Activated T-helper 17 cell treated with anti-CD3 and anti-CD28 coated beads, Interleukin-2, amount 50 U/mL, for 72 hours (primary cell): ENCODE results near the gene IDE. TPM values are rescaled to one million over a fixed set of nuclear protein-coding genes. Genes with fewer than 3 reads are reported as not detected.
"Not testable (repeated sequence)": the region's sequence is repeated elsewhere in the genome, so short reads cannot be mapped to it uniquely, and the experiment has no call there.

Experiments used
- ATAC-seq: fragments of 150-1000 bp; cut with Tn5 transposase; replicated peaks from 2 replicates; pipeline ENCODE4 v1.10.0; 2021; ENCODE audit warnings: mild to moderate bottlenecking, moderate library complexity
- H3K27ac Mint-ChIP-seq: one replicate; pipeline ENCODE4 v1.8.0; 2022; ENCODE audit warnings: mixed read lengths
- H3K27me3 Mint-ChIP-seq: one replicate; pipeline ENCODE4 v1.8.0; 2022; ENCODE audit warnings: mixed read lengths
- H3K36me3 Mint-ChIP-seq: one replicate; pipeline ENCODE4 v1.8.0; 2022; ENCODE audit warnings: low read depth, mild to moderate bottlenecking, mixed read lengths
- H3K4me1 Mint-ChIP-seq: one replicate; pipeline ENCODE4 v1.8.0; 2022; ENCODE audit warnings: mixed read lengths
- H3K4me3 Mint-ChIP-seq: one replicate; pipeline ENCODE4 v1.8.0; 2022; ENCODE audit warnings: mild to moderate bottlenecking, mixed read lengths
- H3K9me3 Mint-ChIP-seq: one replicate; pipeline ENCODE4 v1.8.0; 2022; ENCODE audit warnings: mixed read lengths
- total RNA-seq, 2 donors: library from RNA; stranded (reverse); gene quantifications; one replicate each; pipeline ENCODE4 v1.2.3, GENCODE V29; 2022

The IDE gene
- 10 to 100 TPM; 13.4 to 33.6 TPM for total RNA-seq

DNA sequence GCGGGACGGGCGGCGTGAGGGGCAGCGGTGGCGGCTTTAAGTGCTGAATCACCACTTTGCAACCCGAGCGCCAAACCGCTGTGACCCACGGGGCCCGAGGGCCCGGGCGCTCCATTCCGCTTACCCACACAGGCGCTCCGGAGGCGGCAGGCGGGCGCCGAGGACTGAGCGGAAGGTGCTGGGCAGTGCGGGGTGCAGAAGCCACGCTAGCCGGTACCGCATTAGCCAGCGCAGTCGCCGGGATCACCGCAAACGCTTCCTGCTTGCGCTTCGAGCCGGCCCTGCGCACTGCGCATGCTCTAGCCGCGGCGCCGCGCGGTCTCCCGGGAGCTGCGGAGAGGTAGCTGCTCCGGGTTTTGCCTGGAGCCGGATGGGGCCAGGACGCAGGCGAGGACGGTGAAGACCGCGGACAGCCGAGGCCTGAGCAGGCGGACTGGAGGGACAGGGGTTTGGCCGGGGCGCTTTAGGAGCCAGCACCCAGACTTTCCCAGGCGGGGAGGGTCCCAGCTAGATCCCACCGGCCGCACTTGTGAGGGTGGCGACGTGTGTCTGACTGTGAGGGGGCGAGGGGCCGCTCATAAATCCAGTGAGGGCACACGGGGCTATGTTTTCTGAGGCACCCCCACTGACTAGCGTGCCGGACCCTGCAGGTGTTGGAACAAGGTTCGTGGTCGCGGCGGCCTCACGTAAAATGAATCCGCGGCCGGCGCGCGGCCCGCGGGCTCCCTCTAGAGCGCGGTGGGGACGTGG lies at the start of gene IDE:
TSS of gene IDE (minus strand) at position 296 of the 750 bp plus-strand sequence. CDS start at position 222, 74 bp downstream.
- Mint-ChIP-seq H3K36me3 (no peaks in the 10 kb centered on the region), H3K27ac (peak within 1 kb of the TSS; percentile 82), H3K4me3 (peak within 1 kb of the TSS; percentile 78), H3K27me3 (no peaks in the 10 kb centered on the region), H3K4me1 (peaks cover 24% of the 10 kb centered on the region), H3K9me3 (no peaks in the 10 kb centered on the region)
- ATAC-seq = peak; percentile 81

DNA sequence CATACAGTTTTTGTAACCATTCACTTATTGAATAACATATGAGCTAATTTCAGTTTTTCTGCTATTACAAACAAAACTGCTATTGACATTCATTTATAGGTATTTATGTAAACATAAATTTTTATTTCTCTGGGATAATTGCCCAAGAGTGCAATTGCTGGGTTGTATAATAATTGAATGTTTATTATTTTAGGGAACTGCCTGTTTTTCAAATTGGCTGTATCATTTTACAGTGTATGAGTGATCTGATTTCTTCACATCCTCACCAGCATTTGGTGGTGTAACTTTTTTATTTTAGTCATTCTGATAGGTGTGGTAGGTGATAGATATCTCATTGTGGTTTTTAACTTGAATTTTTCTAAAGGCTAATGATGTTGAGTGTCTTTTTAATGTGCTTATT lies 45.5 kb upstream of the IDE start:
- H3K9me3 Mint-ChIP-seq = no peaks in the 10 kb centered on the region
- no peak overlapping the region for H3K27ac Mint-ChIP-seq
- ATAC-seq = no peak
- H3K4me1 Mint-ChIP-seq = no peaks in the 10 kb centered on the region
- no peak overlapping the region for H3K4me3 Mint-ChIP-seq
- H3K27me3 Mint-ChIP-seq = no peaks in the 10 kb centered on the region
- peaks cover 64% of the 10 kb centered on the region for H3K36me3 Mint-ChIP-seq

DNA sequence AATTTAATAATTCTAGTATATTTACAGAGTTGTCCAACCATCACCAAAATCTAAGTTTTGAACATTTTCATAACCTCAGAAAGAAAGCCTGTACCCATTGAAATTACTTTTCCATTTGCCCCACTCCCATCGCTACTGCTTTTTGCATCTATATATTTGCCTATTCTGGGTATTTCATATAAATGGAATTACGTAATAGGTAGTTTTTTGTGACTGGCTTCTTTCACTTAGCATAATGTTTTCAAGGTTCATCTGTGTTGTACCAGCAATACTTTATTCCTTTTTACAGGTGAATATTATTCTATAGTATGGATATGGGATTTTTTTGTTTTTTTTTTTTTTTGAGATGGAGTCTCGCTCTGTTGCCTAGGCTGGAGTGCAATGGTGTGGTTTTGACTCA lies 41.6 kb upstream of the IDE start:
- Mint-ChIP-seq H3K4me3 (no peak overlapping the region), H3K9me3 (no peaks in the 10 kb centered on the region), H3K36me3 (peaks cover 55% of the 10 kb centered on the region), H3K27ac (no peak overlapping the region), H3K4me1 (no peaks in the 10 kb centered on the region), H3K27me3 (no peaks in the 10 kb centered on the region)
- no peak for ATAC-seq

DNA sequence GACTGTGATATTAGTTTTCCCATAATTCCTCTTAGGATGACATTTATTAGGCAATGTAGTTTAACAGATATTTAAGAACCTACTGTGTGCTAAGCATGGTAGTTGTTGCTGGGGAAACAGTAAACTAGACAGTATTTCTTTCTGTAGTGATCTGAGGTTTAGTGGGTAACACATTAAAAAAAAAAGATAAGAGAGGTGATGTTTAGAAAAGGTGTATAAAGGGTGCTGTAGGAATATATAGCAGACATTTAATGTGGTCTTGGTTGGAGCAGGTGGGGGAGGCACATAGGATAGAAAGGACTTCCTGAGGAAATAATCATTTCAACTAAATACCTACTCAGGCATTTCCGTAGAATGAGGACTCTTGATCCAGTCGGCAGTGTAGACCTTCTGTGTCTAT lies 30.9 kb upstream of the IDE start:
- Mint-ChIP-seq H3K27ac (no peak overlapping the region), H3K4me3 (peak overlapping the region; percentile 35), H3K9me3 (no peaks in the 10 kb centered on the region), H3K36me3 (peaks cover 44% of the 10 kb centered on the region), H3K27me3 (no peaks in the 10 kb centered on the region), H3K4me1 (peaks cover 26% of the 10 kb centered on the region)
- no peak for ATAC-seq

DNA sequence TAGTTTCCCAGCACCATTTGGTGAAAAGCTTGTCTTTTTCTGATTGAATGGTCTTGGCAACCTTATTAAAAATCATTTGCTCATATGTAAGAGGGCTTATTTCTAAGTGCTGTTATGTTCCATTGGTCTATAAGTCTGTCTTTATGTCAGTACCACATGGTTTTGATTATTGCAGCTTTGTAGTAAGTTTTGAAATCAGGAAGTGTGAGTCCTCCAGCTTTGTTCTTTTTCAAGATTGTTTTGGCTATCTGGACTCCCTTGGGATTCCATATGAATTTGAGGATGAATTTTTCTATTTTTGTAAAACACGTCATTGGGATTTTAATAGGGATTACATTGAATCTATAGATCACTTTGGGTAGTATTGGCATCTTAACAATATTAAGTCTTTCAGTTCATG lies 24.4 kb upstream of the IDE start:
- no peak overlapping the region for H3K27ac Mint-ChIP-seq
- H3K36me3 Mint-ChIP-seq = peaks cover 13% of the 10 kb centered on the region

DNA sequence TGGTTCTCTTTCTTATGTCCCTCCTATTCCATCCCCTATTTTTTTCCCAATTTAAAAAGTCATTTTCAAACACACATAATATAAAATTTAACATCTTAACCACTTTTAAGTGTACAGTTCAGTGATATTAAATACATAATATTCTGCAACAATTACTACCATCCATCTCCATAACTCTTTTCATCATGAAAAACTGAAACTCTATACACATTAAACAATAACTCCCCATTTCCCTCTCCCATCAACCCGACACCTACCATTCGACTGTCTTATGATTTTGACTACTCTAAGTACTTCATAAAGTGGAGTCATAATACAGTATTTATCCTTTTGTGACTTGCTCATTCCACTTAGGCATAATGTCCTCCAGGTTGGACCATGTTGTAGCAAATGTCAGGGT lies 21.6 kb upstream of the IDE start:
- no peak for ATAC-seq
- Mint-ChIP-seq H3K27me3 (no peaks in the 10 kb centered on the region), H3K27ac (peak overlapping the region; percentile 4), H3K4me3 (peak overlapping the region; percentile 100), H3K9me3 (no peaks in the 10 kb centered on the region), H3K36me3 (peaks cover 22% of the 10 kb centered on the region), H3K4me1 (peaks cover 21% of the 10 kb centered on the region)

More for the DNA sequence above, 24.4 kb upstream of the IDE start:
- Mint-ChIP-seq H3K9me3 (no peaks in the 10 kb centered on the region), H3K4me3 (peak overlapping the region; percentile 11), H3K27me3 (no peaks in the 10 kb centered on the region), H3K4me1 (peaks cover 21% of the 10 kb centered on the region)
- no peak for ATAC-seq

DNA sequence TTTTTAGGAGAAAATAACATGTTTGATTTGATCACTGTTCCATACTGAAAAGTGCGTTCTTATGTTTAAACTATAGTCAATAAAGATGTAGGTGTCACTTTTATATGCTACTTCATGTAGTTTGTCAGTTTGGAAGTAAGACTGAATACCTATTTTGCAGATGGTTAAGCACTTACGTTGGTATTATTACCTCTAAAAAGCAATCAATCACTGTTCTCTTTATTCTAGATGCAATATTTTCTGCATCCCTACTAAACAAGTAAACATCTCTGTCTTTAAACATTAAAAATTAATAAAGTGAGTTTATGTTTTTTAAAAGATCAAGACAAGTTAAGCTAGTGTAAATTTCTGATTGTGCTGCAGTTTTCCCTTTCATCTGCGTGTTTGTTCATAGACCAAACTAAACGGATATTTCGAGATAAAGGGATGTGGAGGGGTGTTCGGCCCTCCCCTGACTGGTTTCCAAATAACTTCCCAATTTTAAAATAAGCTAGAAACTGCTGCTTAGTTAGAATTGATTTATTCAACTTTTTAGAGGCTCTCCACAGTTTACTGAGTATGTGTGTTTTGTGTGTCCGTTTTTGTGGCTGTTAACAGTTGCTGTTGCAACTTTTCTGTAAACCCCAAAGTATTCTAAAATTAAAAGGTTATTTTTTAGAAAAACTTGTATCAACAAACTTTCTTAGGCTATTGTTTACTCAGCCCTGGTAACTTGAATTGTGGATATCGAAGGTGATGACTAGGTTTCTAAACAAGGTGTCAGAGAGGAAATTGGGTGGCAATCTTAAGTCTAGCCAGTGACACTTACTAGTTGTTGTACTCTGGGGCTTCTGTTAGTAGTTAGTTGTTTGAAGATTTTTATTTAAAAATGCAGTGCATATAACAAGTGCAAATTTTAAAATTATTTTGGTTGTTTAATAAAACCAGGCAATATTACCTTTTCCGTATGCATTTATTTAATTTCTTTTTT lies 20.0 kb upstream of the IDE start:
- Mint-ChIP-seq H3K4me3 (peak overlapping the region; percentile 100), H3K36me3 (peaks cover 22% of the 10 kb centered on the region), H3K27ac (peak overlapping the region; percentile 100), H3K27me3 (no peaks in the 10 kb centered on the region), H3K9me3 (no peaks in the 10 kb centered on the region), H3K4me1 (peaks cover 26% of the 10 kb centered on the region)
- no peak for ATAC-seq

DNA sequence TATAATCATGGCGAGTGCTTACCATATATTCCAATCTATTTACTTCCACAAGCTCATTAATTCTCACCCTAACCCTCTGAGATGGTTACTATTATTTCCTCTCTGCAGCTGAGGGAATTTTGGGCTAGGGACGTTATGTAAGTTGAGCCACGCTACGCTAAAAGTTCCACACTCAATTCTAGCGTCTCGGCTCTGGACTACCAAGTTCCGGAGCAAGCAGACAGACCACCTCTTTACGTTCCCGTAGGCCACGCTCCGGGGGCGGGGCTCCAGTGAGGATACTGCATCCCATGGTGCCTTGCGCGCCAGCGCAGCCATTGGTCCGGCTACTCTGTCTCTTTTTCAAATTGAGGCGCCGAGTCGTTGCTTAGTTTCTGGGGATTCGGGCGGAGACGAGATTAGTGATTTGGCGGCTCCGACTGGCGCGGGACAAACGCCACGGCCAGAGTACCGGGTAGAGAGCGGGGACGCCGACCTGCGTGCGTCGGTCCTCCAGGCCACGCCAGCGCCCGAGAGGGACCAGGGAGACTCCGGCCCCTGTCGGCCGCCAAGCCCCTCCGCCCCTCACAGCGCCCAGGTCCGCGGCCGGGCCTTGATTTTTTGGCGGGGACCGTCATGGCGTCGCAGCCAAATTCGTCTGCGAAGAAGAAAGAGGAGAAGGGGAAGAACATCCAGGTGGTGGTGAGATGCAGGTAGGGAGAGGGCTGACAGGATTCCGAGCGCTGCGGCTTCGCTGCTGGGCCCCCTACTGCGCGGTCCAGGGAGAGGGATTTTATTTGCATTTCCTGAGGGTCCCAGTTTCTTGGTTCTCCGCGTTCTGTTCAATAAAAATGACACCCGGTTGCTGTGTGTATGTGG lies 19.1 kb upstream of the IDE start, which contains the start of gene KIF11:
TSS of gene KIF11 (plus strand) at position 370 of the 858 bp plus-strand sequence. CDS start at position 616, 246 bp downstream.
- Mint-ChIP-seq H3K4me1 (peaks cover 26% of the 10 kb centered on the region), H3K9me3 (no peaks in the 10 kb centered on the region), H3K4me3 (peak within 1 kb of the TSS; percentile 100), H3K27ac (peak within 1 kb of the TSS; percentile 100), H3K36me3 (peaks cover 22% of the 10 kb centered on the region), H3K27me3 (no peaks in the 10 kb centered on the region)
- peak; percentile 87 for ATAC-seq

DNA sequence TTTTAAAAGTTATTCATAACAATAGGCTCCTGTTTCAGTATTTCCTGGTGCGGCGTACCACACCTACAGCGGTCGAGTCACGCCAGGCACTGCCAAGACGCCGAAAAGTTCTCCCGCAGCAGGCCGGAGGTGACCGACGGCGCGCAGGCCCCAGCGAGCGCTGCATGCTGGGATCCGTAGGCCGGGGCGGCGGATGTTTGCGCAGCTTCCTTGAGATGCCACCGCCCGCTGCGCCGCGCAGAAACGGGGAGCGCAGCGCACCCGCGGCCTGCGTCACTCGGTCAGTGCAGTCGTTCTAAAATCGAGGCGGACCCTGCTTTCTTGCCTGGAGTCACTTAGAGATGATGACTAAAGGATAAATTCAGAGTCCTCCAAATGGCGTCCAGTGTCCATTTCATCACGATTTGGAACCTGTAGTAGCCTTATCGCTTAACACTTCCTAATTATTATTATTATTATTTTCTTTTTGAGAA lies 17.7 kb upstream of the IDE start:
- peak overlapping the region; percentile 100 for H3K4me3 Mint-ChIP-seq

DNA sequence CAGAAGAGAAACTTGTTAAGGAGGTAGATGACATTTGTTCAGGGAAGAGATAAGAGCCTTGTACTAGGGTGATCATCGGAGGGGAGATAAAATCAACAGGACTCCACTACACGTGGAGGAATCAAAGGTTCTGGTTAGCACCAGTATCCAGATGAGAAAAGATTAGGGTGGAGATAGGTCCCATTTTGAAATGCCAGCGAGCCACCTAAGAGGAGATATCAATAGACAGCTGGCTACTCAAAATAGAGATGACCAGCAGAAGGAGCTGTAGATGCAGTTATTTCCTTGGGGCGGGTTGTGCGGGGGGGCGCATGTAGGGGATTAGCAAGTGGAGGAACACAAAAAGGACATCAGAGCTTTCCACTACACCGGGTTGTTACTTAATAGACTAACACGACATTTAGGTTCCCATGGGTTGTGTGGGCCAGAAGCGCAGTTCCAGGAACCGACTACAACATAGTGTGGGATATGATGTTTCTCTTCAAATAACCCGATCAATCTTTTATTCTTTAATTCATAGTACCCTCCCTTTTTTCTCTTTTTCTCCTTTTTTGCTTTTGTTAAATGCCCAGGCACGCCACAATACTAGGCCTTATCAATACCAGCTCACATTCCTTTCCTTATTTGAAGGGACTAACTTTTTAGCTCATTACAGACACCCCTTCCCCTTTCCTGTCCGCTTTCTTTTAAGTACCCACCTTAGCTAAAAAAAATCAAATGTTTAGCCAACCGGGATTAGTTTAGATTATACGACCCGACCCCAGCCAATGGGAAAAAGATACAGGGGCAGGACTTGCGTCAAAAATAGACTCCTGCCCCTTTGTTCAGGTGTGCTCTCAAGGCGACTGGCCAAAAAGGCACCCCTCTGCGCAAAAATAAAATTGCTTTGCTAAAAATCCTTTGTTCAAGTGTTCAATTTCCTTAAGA lies 17.0 kb upstream of the IDE start:
- Mint-ChIP-seq H3K27ac (peak overlapping the region; percentile 100), H3K36me3 (peaks cover 22% of the 10 kb centered on the region), H3K4me3 (peak overlapping the region; percentile 100), H3K27me3 (no peaks in the 10 kb centered on the region), H3K9me3 (no peaks in the 10 kb centered on the region), H3K4me1 (peaks cover 22% of the 10 kb centered on the region)
- ATAC-seq = peak; percentile 0

More for the DNA sequence above, 17.7 kb upstream of the IDE start:
- H3K27ac Mint-ChIP-seq = peak overlapping the region; percentile 100
- ATAC-seq = peak; percentile 90
- H3K4me1 Mint-ChIP-seq = peaks cover 22% of the 10 kb centered on the region
- H3K36me3 Mint-ChIP-seq = peaks cover 22% of the 10 kb centered on the region
- H3K27me3 Mint-ChIP-seq = no peaks in the 10 kb centered on the region
- H3K9me3 Mint-ChIP-seq = no peaks in the 10 kb centered on the region

DNA sequence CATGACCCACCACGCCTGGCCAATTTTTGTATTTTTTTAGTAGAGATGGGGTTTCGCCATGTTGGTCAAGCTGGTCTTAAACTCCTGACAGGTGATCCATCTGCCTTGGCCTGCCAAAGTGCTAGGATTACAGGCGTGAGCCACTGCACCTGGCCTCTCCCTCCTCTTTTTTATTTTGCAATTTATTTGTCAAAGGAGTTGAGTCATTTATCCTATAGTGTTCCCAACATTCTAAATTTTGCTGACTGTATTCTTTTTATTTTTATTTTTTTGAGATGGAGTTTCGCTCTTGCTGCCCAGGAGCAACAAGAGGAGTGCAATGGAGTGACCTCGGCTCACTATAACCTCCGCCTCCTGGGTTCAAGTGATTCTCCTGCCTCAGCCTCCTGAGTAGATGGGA lies 8.5 kb upstream of the IDE start:
- not testable (repeated sequence) for H3K36me3 Mint-ChIP-seq, H3K9me3 Mint-ChIP-seq, H3K27me3 Mint-ChIP-seq, H3K4me3 Mint-ChIP-seq, H3K27ac Mint-ChIP-seq, H3K4me1 Mint-ChIP-seq, ATAC-seq

DNA sequence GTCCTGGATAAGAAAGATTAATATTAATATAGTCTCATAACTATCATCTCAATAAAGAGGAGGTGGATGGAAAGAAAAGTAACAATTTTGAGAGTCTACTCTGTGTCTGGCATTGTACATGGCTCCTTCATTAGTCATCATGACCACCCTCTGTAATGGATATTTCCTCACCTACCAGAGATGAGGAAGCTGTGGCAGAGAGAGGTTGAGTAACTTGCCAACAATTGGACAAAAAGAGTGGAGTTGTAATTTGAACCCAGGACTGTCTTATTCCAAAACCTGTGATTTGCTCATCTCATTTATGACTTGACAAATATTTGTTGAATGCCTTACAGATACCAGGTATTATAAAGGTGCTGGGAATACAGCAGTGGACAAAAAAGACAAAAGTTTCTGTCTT lies 2.1 kb upstream of the IDE start:
- Mint-ChIP-seq H3K4me3 (no peak overlapping the region), H3K9me3 (no peaks in the 10 kb centered on the region), H3K36me3 (no peaks in the 10 kb centered on the region), H3K27ac (no peak overlapping the region), H3K4me1 (peaks cover 20% of the 10 kb centered on the region), H3K27me3 (no peaks in the 10 kb centered on the region)
- no peak for ATAC-seq
